H1 (cell line): ENCODE data around the gene RAD9A. TPM values are rescaled to one million over a fixed set of nuclear protein-coding genes. Genes with fewer than 3 reads are reported as not detected.

Experiments
- CTCF ChIA-PET: fragments of 300-600 bp; sonication (Branson Sonifier 250); formaldehyde crosslinking; loops from one replicate; lab custom pipeline; 2021; ENCODE audit not compliant: partially characterized antibody; lab: Charles Lee
- POLR2A ChIA-PET: fragments of 300-600 bp; sonication (Branson Sonifier 250); formaldehyde crosslinking; loops from one replicate; lab custom pipeline; 2021; ENCODE audit warnings: inconsistent platforms; ENCODE audit not compliant: partially characterized antibody; lab: Charles Lee
- DNase-seq, 2 experiments: peaks; one replicate each; pipeline versions ENCODE4 v3.0.0 to v3.0.0-alpha.2; 2010 to 2022; ENCODE audit warnings: low spot score in 2 of 2, low read depth in 1 of 2, mixed read lengths in 1 of 2
- FAIRE-seq: peaks from 2 replicates; lab custom pipeline; 2011; peaks lifted over from hg19 to GRCh38; lab: Jason Lieb, UNC
- H2AFZ ChIP-seq: 2 replicates; pipeline ENCODE4 v1.8.1; 2012; ENCODE audit warnings: low read length, inconsistent platforms
- H2AK5ac ChIP-seq: 2 replicates; pipeline ENCODE4 v1.6.1; 2013; ENCODE audit warnings: low read depth, low read length
- H2BK120ac ChIP-seq: replicated peaks from 2 replicates; pipeline ENCODE3; 2013; ENCODE audit warnings: low read depth, low read length, inconsistent platforms
- H2BK12ac ChIP-seq: 2 replicates; pipeline ENCODE4 v1.6.1; 2013; ENCODE audit warnings: low read depth, low read length
- H2BK15ac ChIP-seq: 2 replicates; pipeline ENCODE4 v1.6.1; 2013; ENCODE audit warnings: low read length
- H2BK20ac ChIP-seq: 2 replicates; pipeline ENCODE4 v1.6.1; 2013; ENCODE audit warnings: low read length
- H2BK5ac ChIP-seq: 2 replicates; pipeline ENCODE4 v1.6.1; 2013; ENCODE audit warnings: low read depth, low read length
- H3K14ac ChIP-seq: 2 replicates; pipeline ENCODE4 v1.6.1; 2013; ENCODE audit warnings: inconsistent platforms; ENCODE audit not compliant: insufficient read length
- H3K18ac ChIP-seq: 2 replicates; pipeline ENCODE4 v1.6.1; 2013; ENCODE audit warnings: low read length; ENCODE audit errors: extremely low read depth
- H3K23ac ChIP-seq: 2 replicates; pipeline ENCODE4 v1.6.1; 2013; ENCODE audit warnings: inconsistent platforms; ENCODE audit not compliant: insufficient read length
- H3K23me2 ChIP-seq: 2 replicates; pipeline ENCODE4 v1.6.1; 2013; ENCODE audit warnings: low read depth, low read length
- H3K27ac ChIP-seq: 2 replicates; pipeline ENCODE4 v1.6.1; 2011; ENCODE audit warnings: low read depth, low read length, inconsistent platforms
- H3K27me3 ChIP-seq, 4 experiments: replicated peaks in 1 of 4; 1 replicate in 1 of 4; 2 replicates in 3 of 4; pipeline versions ENCODE4 v1.6.1 to v1.8.1; 2011 to 2013; ENCODE audit warnings: low read length in 3 of 4, mild to moderate bottlenecking in 3 of 4, inconsistent platforms in 2 of 4, mixed read lengths in 2 of 4, moderate library complexity in 1 of 4; ENCODE audit not compliant: control insufficient read depth in 3 of 4, insufficient read depth in 3 of 4; ENCODE audit errors: extremely low read depth in 1 of 4
- H3K36me3 ChIP-seq, 4 experiments: 2 replicates each; pipeline versions ENCODE4 v1.6.1 to v1.8.1; 2011 to 2013; ENCODE audit warnings: mild to moderate bottlenecking in 4 of 4, low read length in 3 of 4, moderate library complexity in 2 of 4, control low read depth in 1 of 4, inconsistent platforms in 1 of 4; ENCODE audit not compliant: insufficient read depth in 4 of 4, control insufficient read depth in 2 of 4
- H3K4ac ChIP-seq: replicated peaks from 2 replicates; pipeline ENCODE3; 2013; ENCODE audit warnings: low read length, low read depth, mixed read lengths, inconsistent platforms; ENCODE audit not compliant: insufficient read length
- H3K4me1 ChIP-seq, 4 experiments: replicated peaks in 1 of 4; 1 replicate in 1 of 4; 2 replicates in 3 of 4; pipeline versions ENCODE4 v1.6.1 to v1.8.1; 2011 to 2013; ENCODE audit warnings: low read length in 3 of 4, inconsistent platforms in 2 of 4, mixed read lengths in 1 of 4; ENCODE audit not compliant: insufficient read depth in 4 of 4, control insufficient read depth in 3 of 4
- H3K4me2 ChIP-seq, 2 experiments: 2 replicates each; pipeline versions ENCODE4 v1.6.1 to v1.8.1; 2011 to 2013; ENCODE audit warnings: low read depth in 2 of 2, low read length in 2 of 2, control low read depth in 1 of 2, inconsistent platforms in 1 of 2, mild to moderate bottlenecking in 1 of 2; ENCODE audit not compliant: insufficient read depth in 1 of 2
- H3K4me3 ChIP-seq, 4 experiments: fragments of 200-600, 300-600 bp in 1 of 4; sonication (generic), shearing (Covaris generic), sonication (Bioruptor Twin) in 1 of 4; 2 replicates each; pipeline versions ENCODE4 v1.5.1 to v1.8.1; 2011 to 2016; ENCODE audit warnings: low read length in 4 of 4, low read depth in 3 of 4, control low read depth in 2 of 4, inconsistent platforms in 2 of 4, mild to moderate bottlenecking in 2 of 4, mixed read lengths in 1 of 4, moderate library complexity in 1 of 4; ENCODE audit not compliant: insufficient read depth in 2 of 4; ENCODE audit errors: extremely low read depth in 1 of 4
- H3K56ac ChIP-seq: replicated peaks from 2 replicates; pipeline ENCODE3; 2013; ENCODE audit warnings: low read depth, mild to moderate bottlenecking, mixed read lengths, low read length, inconsistent platforms; ENCODE audit not compliant: insufficient read length
- H3K79me1 ChIP-seq: 2 replicates; pipeline ENCODE4 v1.6.1; 2013; ENCODE audit warnings: low read depth, low read length, control low read depth
- H3K79me2 ChIP-seq, 2 experiments: 2 replicates each; pipeline versions ENCODE4 v1.6.1 to v1.8.1; 2012 to 2013; ENCODE audit warnings: low read length in 2 of 2, mild to moderate bottlenecking in 2 of 2, inconsistent platforms in 1 of 2; ENCODE audit not compliant: insufficient read depth in 2 of 2, control insufficient read depth in 1 of 2
- H3K9ac ChIP-seq, 4 experiments: replicated peaks in 1 of 4; 1 replicate in 1 of 4; 2 replicates in 3 of 4; pipeline versions ENCODE4 v1.6.1 to v1.8.1; 2011 to 2013; ENCODE audit warnings: low read depth in 3 of 4, low read length in 3 of 4, control low read depth in 2 of 4, mild to moderate bottlenecking in 2 of 4, moderate library complexity in 2 of 4, inconsistent platforms in 1 of 4; ENCODE audit errors: extremely low read depth in 1 of 4
- H3K9me3 ChIP-seq, 2 experiments: 2 replicates each; pipeline versions ENCODE4 v1.6.1 to v1.8.1; 2012 to 2013; ENCODE audit warnings: mild to moderate bottlenecking in 2 of 2, moderate library complexity in 2 of 2, control low read depth in 1 of 2, inconsistent platforms in 1 of 2, low read depth in 1 of 2, low read length in 1 of 2, mixed read lengths in 1 of 2; ENCODE audit not compliant: insufficient read depth in 2 of 2
- H4K20me1 ChIP-seq, 2 experiments: replicated peaks in 1 of 2; 2 replicates each; pipeline versions ENCODE3 to v1.8.1; 2011 to 2013; ENCODE audit warnings: inconsistent platforms in 2 of 2, low read length in 2 of 2, mild to moderate bottlenecking in 1 of 2; ENCODE audit not compliant: insufficient read depth in 2 of 2, control insufficient read depth in 1 of 2
- H4K5ac ChIP-seq: 2 replicates; pipeline ENCODE4 v1.6.1; 2013; ENCODE audit warnings: low read length, low read depth, mixed read lengths, inconsistent platforms; ENCODE audit not compliant: insufficient read length
- H4K8ac ChIP-seq: 2 replicates; pipeline ENCODE4 v1.8.0; 2013; ENCODE audit warnings: mild to moderate bottlenecking, moderate library complexity, low read length, inconsistent platforms; ENCODE audit not compliant: insufficient read depth; ENCODE audit errors: extremely low read depth
- H4K91ac ChIP-seq: replicated peaks from 2 replicates; pipeline ENCODE3; 2013; ENCODE audit warnings: low read length, mixed read lengths, inconsistent platforms; ENCODE audit not compliant: insufficient read length
- CTCF ChIP-seq, 3 experiments: IDR thresholded peaks; 1 replicate in 2 of 3; 2 replicates in 1 of 3; pipeline versions ENCODE4 v1.5.1 to v1.6.1; 2011; ENCODE audit warnings: low read length in 3 of 3, mild to moderate bottlenecking in 3 of 3, inconsistent platforms in 2 of 3, low read depth in 1 of 3, moderate library complexity in 1 of 3; ENCODE audit not compliant: insufficient read depth in 1 of 3; ENCODE audit errors: control extremely low read depth in 1 of 3
- EZH2 ChIP-seq: fragments of 200-600 bp; sonication (generic); IDR thresholded peaks from 2 replicates; pipeline ENCODE4 v1.7.1; 2012; ENCODE audit warnings: low read depth, mild to moderate bottlenecking, moderate library complexity, low read length, inconsistent platforms; ENCODE audit not compliant: severe bottlenecking
- FOSL1 ChIP-seq: IDR thresholded peaks from 2 replicates; pipeline ENCODE4 v1.6.1; 2011; ENCODE audit warnings: mild to moderate bottlenecking, low read depth, low read length, moderate library complexity; ENCODE audit not compliant: insufficient read depth
- POLR2A ChIP-seq, 2 experiments: IDR thresholded peaks; 1 replicate in 1 of 2; 2 replicates in 1 of 2; pipeline ENCODE4 v1.6.1; 2011; ENCODE audit warnings: low read depth in 2 of 2, low read length in 2 of 2, mild to moderate bottlenecking in 2 of 2; ENCODE audit errors: control extremely low read depth in 1 of 2
- SIN3A ChIP-seq, 2 experiments: IDR thresholded peaks in 1 of 2; conservative IDR thresholded peaks in 1 of 2; 2 replicates each; pipeline ENCODE4 v1.6.1; 2011 to 2012; ENCODE audit warnings: low read length in 2 of 2, improper control_type of control experiment in 1 of 2, low read depth in 1 of 2, mild to moderate bottlenecking in 1 of 2
- TBP ChIP-seq: IDR thresholded peaks from 2 replicates; pipeline ENCODE4 v1.6.1; 2011; ENCODE audit warnings: low read depth, low read length, improper control_type of control experiment
- TEAD4 ChIP-seq: IDR thresholded peaks from 2 replicates; pipeline ENCODE4 v1.6.1; 2012; ENCODE audit warnings: low read depth, low read length, inconsistent platforms, mixed read lengths
- YY1 ChIP-seq: IDR thresholded peaks from 2 replicates; pipeline ENCODE4 v1.6.1; 2011; ENCODE audit warnings: low read depth, mild to moderate bottlenecking, low read length
- WGBS, 2 experiments: shearing (Covaris generic) in 1 of 2; methylation state at CpG; one replicate each; pipeline versions ENCODE4 v1.1.6 to v1.1.7; 2013 to 2015; ENCODE audit warnings: low lambda C conversion rate in 2 of 2, mixed read lengths in 2 of 2, inconsistent platforms in 1 of 2, low coverage in 1 of 2, missing lambda C conversion rate in 1 of 2; ENCODE audit not compliant: insufficient replicate concordance in 2 of 2, insufficient coverage in 1 of 2, insufficient read length in 1 of 2; ENCODE audit errors: extremely low coverage in 1 of 2, missing lambda C conversion rate in 1 of 2; 5-methylcytosine and 5-hydroxymethylcytosine counted together
- polyA plus RNA-seq, 7 experiments: library from polyadenylated mRNA; depleted of rRNA in 3 of 7; stranded (reverse) in 5 of 7; unstranded in 2 of 7; fragments of >200 nt in 5 of 7; fragments of 200-250 nt in 2 of 7; gene quantifications; 1 replicate in 5 of 7; 2 replicates in 1 of 7; 4 replicates in 1 of 7; pipeline versions ENCODE4 v1.2.1 to v1.2.3, GENCODE V29; 2011 to 2013; ENCODE audit warnings: missing spikeins in 2 of 7, mixed read lengths in 2 of 7
- total RNA-seq: library from RNA; stranded (reverse); fragmentation: NEBNext Ultra II Directional; extraction: Animal tissue kit (Norgen Biotek cat#: 25700); gene quantifications from 2 replicates; pipeline ENCODE4 v1.2.1, GENCODE V29; 2021

Gene RAD9A
- total and polyA plus RNA-seq, 2 of the 8 experiments (the other 6 are each of a cell fraction or from before 2014, with no cell fraction given): 22.2 to 25.5 TPM

- Histone ChIP-seq H3K23me2 (peaks cover 10% of the 10 kb centered on the region), H2BK120ac (no peak overlapping the region), H2BK20ac (no peak overlapping the region), H4K20me1 (peaks cover 0 to 12% of the 10 kb centered on the region in 2 experiments), H3K4me2 (no peak overlapping the region), H3K14ac (no peak overlapping the region), H4K91ac (no peak overlapping the region), H3K9ac (no peak overlapping the region), H3K27me3 (no peaks in the 10 kb centered on the region), H2AFZ (no peak overlapping the region), H3K4me1 (peaks cover 0 to 19% (median 10%) of the 10 kb centered on the region in 4 experiments; a peak in 6 of 7 replicates), H3K27ac (no peak overlapping the region), H4K8ac (peak overlapping the region; percentile 29; the same call in 1 of the 2 replicates), H3K79me1 (peaks cover 5% of the 10 kb centered on the region), H3K36me3 (peaks cover 3 to 17% (median 8%) of the 10 kb centered on the region in 4 experiments; a peak in 7 of 8 replicates), H3K18ac (no peak overlapping the region), H2BK15ac (no peak overlapping the region), H3K56ac (no peak overlapping the region), H3K9me3 (no peaks in the 10 kb centered on the region), H2BK5ac (no peak overlapping the region), H3K4ac (no peak overlapping the region), H2BK12ac (no peak overlapping the region), H4K5ac (no peak overlapping the region), H3K23ac (no peak overlapping the region), H3K4me3 (no peak overlapping the region), H3K79me2 (peaks cover 0 to 9% of the 10 kb centered on the region in 2 experiments; a peak in 2 of 4 replicates), H2AK5ac (no peak overlapping the region)
- FAIRE-seq: no peak
- ChIA-PET POLR2A (interaction anchor here (0.9 to 12.5 kb wide), 7 partner anchors 9 to 37 kb away, joined by 3 to 104 read pairs (median 4); partner anchors contain the start of genes CARNS1 and CORO1B), CTCF (interaction anchor here (0.7 to 3.8 kb wide), 3 partner anchors 20 to 31 kb away, joined by 3 to 10 read pairs (median 4); partner anchors contain the start of gene PPP1CA)
- 88% methylated on average over 24 of the region's 24 CpGs; no CpG with 5 or more reads in 1 of the 2 experiments for WGBS, 2 experiments
- DNase-seq: no peak
- TF ChIP-seq YY1 (no peak), TEAD4 (no peak), FOSL1 (no peak), EZH2 (no peak), SIN3A (conservative IDR thresholded peaks at IDR 0.05 in 1 of 2, IDR thresholded peaks at IDR 0.05 in 1 of 2; ENCODE audit: low read depth in 1 of 2, low read length in 2 of 2) (no peak), TBP (no peak), CTCF (IDR thresholded peaks at IDR 0.05; ENCODE audit: control extremely low read depth in 1 of 3, insufficient read depth in 1 of 3, low read depth in 1 of 3, low read length in 3 of 3) (no peak), POLR2A (IDR thresholded peaks at IDR 0.05; ENCODE audit: control extremely low read depth in 1 of 2, low read depth in 2 of 2, low read length in 2 of 2) (no peak)
These were observed 39.8 kb downstream of the RAD9A start for GRCh38 chr11:67431346-67432249.
